ENCODE measurements around the gene UVRAG.

- TF ChIP-seq POLR2A (IDR thresholded peaks at IDR 0.05): no peak
- no peak for TF ChIP-seq CTCF (IDR thresholded peaks at IDR 0.05)
- no peak for TF ChIP-seq EP300 (IDR thresholded peaks at IDR 0.05)
These were observed 125.0 kb downstream of the UVRAG start for GRCh38 chr11:75939992-75940391.

Measured in tibial nerve (tissue), 4 donors.